ENCODE results near the gene TENM3. TPM values are rescaled to one million over a fixed set of nuclear protein-coding genes. Genes with fewer than 3 reads are reported as not detected.
A peak's percentile ranks its signal among the peaks of the same experiment; 100 is the strongest.

TENM3 gene
- total RNA-seq, 1 donor from 2014 or later = 124 TPM

- peaks cover 5% of the 10 kb centered on the region for H3K4me1 Mint-ChIP-seq (ENCODE audit: low read depth, unreplicated experiment)
- peaks cover 5% of the 10 kb centered on the region for H3K36me3 Mint-ChIP-seq (ENCODE audit: unreplicated experiment)
These were observed 110.9 kb downstream of the TENM3 start for GRCh38 chr4:182354106-182354505.

GRCh38 chr4:182354867-182355266 is 111.7 kb downstream of the TENM3 start:
- peak overlapping the region; percentile 3 for H3K4me3 Mint-ChIP-seq (ENCODE audit: unreplicated experiment)
- H3K27me3 Mint-ChIP-seq (ENCODE audit: unreplicated experiment) = no peaks in the 10 kb centered on the region
- H3K4me1 Mint-ChIP-seq (ENCODE audit: low read depth, unreplicated experiment) = peaks cover 5% of the 10 kb centered on the region
- TF ChIP-seq CTCF (IDR thresholded peaks at IDR 0.05; ENCODE audit: partially characterized antibody, unreplicated experiment) = no peak
- H3K36me3 Mint-ChIP-seq (ENCODE audit: unreplicated experiment) = peaks cover 5% of the 10 kb centered on the region
- H3K9me3 Mint-ChIP-seq (ENCODE audit: unreplicated experiment) = peaks cover 3% of the 10 kb centered on the region
- peak overlapping the region; percentile 5 for H3K27ac Mint-ChIP-seq (ENCODE audit: unreplicated experiment)
- DNase-seq = no peak

More at GRCh38 chr4:182354106-182354505, 110.9 kb downstream of the TENM3 start:
- Mint-ChIP-seq H3K27ac (ENCODE audit: unreplicated experiment) (no peak overlapping the region), H3K9me3 (ENCODE audit: unreplicated experiment) (peaks cover 3% of the 10 kb centered on the region), H3K4me3 (ENCODE audit: unreplicated experiment) (no peak overlapping the region), H3K27me3 (ENCODE audit: unreplicated experiment) (no peaks in the 10 kb centered on the region)
- no peak for TF ChIP-seq CTCF (IDR thresholded peaks at IDR 0.05; ENCODE audit: partially characterized antibody, unreplicated experiment)
- DNase-seq = no peak

- no peak for DNase-seq
- no peak for TF ChIP-seq CTCF (IDR thresholded peaks at IDR 0.05; ENCODE audit: partially characterized antibody, unreplicated experiment)
- no peaks in the 10 kb centered on the region for H3K36me3 Mint-ChIP-seq (ENCODE audit: unreplicated experiment)
- H3K4me1 Mint-ChIP-seq (ENCODE audit: low read depth, unreplicated experiment) = peaks cover 25% of the 10 kb centered on the region
- no peaks in the 10 kb centered on the region for H3K27me3 Mint-ChIP-seq (ENCODE audit: unreplicated experiment)
- H3K4me3 Mint-ChIP-seq (ENCODE audit: unreplicated experiment) = no peak overlapping the region
- peaks cover 4% of the 10 kb centered on the region for H3K9me3 Mint-ChIP-seq (ENCODE audit: unreplicated experiment)
- H3K27ac Mint-ChIP-seq (ENCODE audit: unreplicated experiment) = peak overlapping the region; percentile 18
These were observed 124.0 kb downstream of the TENM3 start for GRCh38 chr4:182367153-182367552.

GRCh38 chr4:182369211-182369610 is 126.0 kb downstream of the TENM3 start:
- Mint-ChIP-seq H3K9me3 (ENCODE audit: unreplicated experiment) (peaks cover 4% of the 10 kb centered on the region), H3K36me3 (ENCODE audit: unreplicated experiment) (no peaks in the 10 kb centered on the region), H3K4me1 (ENCODE audit: low read depth, unreplicated experiment) (peaks cover 25% of the 10 kb centered on the region), H3K27ac (ENCODE audit: unreplicated experiment) (peak overlapping the region; percentile 82), H3K4me3 (ENCODE audit: unreplicated experiment) (no peak overlapping the region), H3K27me3 (ENCODE audit: unreplicated experiment) (no peaks in the 10 kb centered on the region)
- TF ChIP-seq CTCF (IDR thresholded peaks at IDR 0.05; ENCODE audit: partially characterized antibody, unreplicated experiment) = no peak
- no peak for DNase-seq

- Mint-ChIP-seq H3K4me1 (ENCODE audit: low read depth, unreplicated experiment) (peaks cover 25% of the 10 kb centered on the region), H3K27ac (ENCODE audit: unreplicated experiment) (no peak overlapping the region), H3K4me3 (ENCODE audit: unreplicated experiment) (no peak overlapping the region), H3K36me3 (ENCODE audit: unreplicated experiment) (no peaks in the 10 kb centered on the region), H3K9me3 (ENCODE audit: unreplicated experiment) (peaks cover 4% of the 10 kb centered on the region), H3K27me3 (ENCODE audit: unreplicated experiment) (no peaks in the 10 kb centered on the region)
- TF ChIP-seq CTCF (IDR thresholded peaks at IDR 0.05; ENCODE audit: partially characterized antibody, unreplicated experiment) = no peak
- no peak for DNase-seq
These were observed 127.3 kb downstream of the TENM3 start for GRCh38 chr4:182370491-182370890.

All from glutamatergic neuron (in vitro differentiated cells).